ENCODE results near the gene ESCO1.
A peak's percentile ranks its signal among the peaks of the same experiment; 100 is the strongest.

ESCO1 gene

GRCh38 chr18:21575656-21576055, 24.8 kb downstream of the ESCO1 start:
- no peak for DNase-seq

- no peak for DNase-seq
Observed at GRCh38 chr18:21571772-21572171, 28.7 kb downstream of the ESCO1 start.

GRCh38 chr18:21559195-21559594, 41.3 kb downstream of the ESCO1 start:
- DNase-seq: no peak

DNA sequence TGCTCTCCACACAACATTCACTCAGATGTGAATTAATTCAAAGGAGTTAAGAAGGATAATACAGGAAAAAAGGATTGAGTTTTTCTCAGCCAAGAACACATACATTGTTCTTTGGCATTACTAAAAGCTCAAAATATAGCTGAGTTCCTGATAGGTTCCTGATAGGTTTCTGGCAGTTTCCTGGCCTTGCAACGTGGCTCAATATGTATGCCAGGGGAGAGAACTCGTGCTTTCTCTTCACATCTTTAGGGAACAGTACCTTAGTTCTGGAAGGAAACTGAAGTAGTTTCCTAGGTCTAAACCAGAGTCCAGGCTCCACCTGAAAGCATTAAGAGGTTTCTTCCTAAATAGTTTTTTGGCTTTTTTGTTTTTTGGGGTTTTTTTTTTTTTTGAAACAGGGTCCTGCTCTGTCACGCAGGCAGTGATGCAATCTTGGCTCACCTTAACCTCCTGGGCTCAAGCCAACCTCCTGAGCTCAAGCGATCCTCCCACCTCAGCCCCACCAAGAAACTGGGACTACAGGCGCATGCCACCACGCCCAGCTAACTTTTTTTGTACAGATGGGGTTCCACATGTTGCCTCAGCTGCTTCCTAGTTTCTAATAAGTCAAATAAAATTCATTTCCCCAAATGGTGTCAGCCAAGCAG, 42.8 kb downstream of the ESCO1 start:
- DNase-seq: no peak

DNA sequence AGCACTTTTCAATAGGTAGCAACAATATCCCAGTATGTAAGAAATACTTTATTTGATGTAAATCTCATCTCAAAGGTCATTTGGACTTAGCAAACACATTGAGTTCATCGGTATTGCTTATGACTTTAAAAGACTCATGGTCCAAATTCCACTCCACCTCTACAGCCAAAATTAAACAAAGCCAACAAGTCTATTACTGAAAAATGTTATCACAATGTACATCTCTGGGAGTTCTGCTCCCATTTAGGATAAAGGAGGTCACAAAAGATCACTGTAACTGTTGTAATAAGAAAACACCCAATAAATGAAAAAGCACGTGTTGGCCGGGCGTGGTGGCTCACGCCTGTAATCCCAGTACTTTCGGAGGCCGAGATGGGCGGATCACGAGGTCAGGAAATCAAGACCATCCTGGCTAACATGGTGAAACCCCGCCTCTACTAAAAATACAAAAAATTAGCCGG, 50.0 kb downstream of the ESCO1 start:
- no peak for DNase-seq

GRCh38 chr18:21548647-21549046, 51.9 kb downstream of the ESCO1 start:
- no peak for DNase-seq

GRCh38 chr18:21546423-21546822, 54.1 kb downstream of the ESCO1 start:
- no peak for DNase-seq

DNA sequence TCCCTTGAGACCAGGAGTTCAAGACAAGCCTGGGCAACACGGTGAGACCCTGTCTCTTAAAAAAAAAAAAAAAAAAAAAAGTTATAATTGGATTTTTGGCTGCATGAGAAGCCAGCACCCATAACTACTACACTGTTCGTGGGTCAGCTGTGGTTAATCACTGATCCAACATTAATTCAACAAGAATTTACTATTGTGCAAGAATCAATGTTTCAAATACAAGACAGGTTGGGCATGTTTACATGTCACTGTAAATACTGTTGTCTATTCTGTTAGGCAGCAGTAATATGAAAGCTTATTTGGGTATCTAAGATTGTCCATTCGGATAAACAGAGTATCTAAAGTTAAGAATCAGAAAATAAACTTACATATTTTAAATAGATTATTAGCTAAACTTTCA, 62.3 kb downstream of the ESCO1 start:
- DNase-seq: no peak

GRCh38 chr18:21534327-21534726, 66.2 kb downstream of the ESCO1 start:
- DNase-seq: no peak

DNA sequence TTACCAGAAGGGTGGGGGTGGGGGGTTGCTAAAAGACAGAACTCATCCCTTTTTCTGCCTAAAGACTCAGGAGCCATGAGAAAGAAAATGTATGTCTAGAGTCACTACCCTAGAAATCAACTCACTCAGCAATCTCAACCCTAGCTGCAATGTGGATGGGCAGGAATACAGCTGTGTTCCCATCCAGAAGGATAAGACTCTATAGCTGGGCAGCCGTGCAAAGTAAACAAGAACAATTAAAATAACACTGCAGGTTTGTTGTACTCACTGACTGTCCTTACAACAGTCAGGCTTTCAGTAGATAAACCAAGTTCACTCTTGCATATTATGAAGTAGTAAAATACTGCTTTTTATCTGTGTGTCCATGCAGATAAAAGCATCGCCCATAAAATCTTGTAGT, 74.0 kb downstream of the ESCO1 start:
- DNase-seq: no peak

DNA sequence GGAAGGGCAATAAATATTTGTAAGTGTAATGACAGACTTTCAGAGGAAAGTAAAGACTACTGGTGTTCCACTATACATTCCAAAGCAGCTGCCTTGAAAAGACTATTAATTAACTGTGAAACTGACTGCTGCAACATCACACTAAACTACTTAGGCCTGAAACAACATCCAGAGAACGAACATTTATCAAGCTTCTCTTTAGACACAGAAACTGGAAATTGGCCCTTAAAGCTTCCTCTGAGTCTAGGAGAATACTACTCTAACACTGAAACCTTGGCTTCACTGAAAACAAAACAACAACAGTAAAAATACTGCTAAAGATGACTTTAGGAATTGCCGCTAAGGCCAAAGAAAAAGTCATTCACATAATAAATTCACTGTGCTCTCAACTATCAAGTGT, 74.6 kb downstream of the ESCO1 start:
- no peak for DNase-seq

- DNase-seq: no peak
Observed at GRCh38 chr18:21522530-21522929, 78.0 kb downstream of the ESCO1 start.

GRCh38 chr18:21513741-21514140, 86.8 kb downstream of the ESCO1 start:
- DNase-seq: no peak

GRCh38 chr18:21513292-21513691, 87.2 kb downstream of the ESCO1 start:
- no peak for DNase-seq

GRCh38 chr18:21509062-21509461, 91.4 kb downstream of the ESCO1 start:
- no peak for DNase-seq

DNA sequence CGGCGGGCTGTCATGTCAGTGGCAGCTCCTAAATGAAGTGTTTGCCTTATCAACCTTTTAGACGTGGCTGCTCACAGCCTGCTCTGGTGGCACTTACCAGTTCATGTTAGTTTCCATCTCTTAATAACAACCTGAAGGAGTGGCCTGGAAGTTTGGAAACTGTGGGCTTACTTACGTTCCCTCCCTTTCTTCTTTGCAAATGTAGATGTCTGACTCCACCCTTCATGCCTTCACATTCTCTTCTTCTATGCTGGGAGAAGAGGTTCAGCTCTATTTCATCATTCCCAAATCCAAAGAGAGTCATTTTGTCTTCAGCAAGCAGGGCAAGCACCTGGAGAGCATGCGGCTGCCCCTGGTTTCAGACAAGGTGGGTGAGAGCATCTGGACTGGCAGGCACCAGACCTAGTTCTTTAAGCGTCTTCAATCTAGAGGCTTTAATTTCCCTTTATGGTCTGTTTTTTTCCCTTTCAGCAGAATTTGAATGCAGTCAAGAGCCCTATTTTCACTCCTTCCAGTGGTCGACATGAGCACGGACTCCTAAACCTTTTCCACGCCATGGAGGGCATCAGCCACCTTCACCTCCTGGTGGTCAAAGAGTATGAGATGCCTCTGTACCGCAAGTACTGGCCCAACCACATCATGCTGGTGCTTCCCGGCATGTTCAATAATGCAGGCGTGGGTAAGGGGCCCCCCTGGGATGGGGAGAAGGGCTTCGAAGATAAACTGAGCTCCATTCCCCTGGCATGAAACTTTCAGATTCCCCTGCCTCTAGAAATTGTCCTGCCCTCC, 92.4 kb downstream of the ESCO1 start:
- DNase-seq: no peak

GRCh38 chr18:21502661-21503060, 97.8 kb downstream of the ESCO1 start:
- DNase-seq: no peak

GRCh38 chr18:21499997-21500396, 100.5 kb downstream of the ESCO1 start:
- DNase-seq: no peak

DNA sequence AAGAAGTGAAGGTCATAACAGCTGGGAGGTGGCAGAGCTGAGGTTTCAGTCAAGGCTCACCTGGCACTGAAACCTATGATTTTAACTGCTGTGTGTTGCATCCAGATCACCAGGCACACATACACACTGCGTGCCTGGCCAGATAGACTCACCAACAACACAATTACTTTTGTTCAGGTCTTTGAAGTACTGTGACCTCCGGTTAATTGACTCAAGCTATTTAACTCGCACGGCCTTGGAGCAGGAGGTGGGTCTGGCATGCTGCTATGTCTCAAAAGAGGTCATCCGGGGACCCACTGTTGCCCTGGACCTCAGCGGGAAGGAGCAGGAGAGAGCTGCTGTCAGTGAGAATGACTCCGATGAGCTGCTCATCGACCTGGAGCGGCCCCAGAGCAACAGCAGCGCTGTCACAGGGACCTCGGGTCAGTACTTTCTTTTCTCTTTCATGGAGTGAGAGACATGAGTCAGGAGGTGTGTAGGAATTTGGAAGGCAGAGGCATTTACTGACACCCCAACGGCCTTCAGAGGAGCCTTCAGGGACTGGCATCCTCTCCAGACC, 104.1 kb downstream of the ESCO1 start:
- no peak for DNase-seq

DNA sequence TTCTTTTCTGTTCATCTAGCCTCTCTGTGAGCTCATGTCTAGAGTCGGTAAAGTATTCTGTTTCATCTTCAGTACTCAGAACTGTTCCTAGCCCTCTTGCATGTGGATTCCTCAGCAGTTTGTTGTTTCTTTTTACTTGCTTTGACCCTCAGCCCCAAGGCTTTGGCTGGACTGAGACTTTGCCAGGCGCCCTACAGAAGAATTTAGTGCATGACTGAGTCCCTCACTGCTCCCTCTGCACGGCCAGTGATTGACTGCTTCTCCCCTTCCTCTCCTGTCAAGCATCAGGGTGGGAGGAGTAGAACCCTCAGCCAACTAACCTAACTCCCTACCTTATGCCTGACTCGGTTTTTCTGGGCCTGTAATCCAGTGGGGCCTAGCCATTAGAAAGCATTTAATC, 109.8 kb downstream of the ESCO1 start:
- DNase-seq: no peak

- DNase-seq: no peak
Observed at GRCh38 chr18:21489919-21490495, 110.5 kb downstream of the ESCO1 start.

DNA sequence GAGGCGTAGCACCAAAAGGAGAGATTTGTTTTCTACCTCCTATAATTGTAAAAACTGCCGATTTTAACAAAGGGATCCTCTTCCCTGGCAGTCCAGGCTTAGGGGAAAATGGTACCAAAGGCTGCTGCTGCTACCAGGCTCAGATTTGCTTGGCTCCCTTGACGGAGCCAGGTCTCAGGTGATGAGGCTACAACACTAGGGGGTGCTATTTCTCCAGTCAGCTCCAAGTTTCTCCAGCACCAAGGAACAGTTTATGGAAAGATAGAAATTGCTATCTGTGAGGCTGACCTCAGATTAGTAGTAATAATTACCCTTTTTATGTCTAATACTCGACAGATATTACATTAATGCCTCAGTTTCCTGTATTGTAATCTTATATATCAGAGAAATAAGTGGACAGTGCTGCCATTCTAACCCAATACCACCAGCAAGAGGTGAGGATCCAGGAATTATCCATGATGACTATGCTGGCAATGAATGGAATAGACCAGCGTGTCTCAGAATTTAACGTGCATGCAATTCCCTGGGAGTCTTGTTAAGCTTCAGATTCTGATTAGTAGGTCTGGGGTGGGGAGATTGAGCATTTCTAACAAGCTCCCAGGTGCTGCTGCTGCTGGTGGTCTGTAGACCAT, 111.3 kb downstream of the ESCO1 start:
- peak; percentile 62 for DNase-seq

GRCh38 chr18:21486905-21487437, 113.5 kb downstream of the ESCO1 start:
- DNase-seq: no peak

Measured in kidney glomerular epithelial cell (primary cell).